SK-N-SH (cell line): ENCODE results near the gene ZFYVE27. TPM values are rescaled to one million over a fixed set of nuclear protein-coding genes. Genes with fewer than 3 reads are reported as not detected.
A peak's percentile ranks its signal among the peaks of the same experiment; 100 is the strongest.

ENCODE experiments used
- CTCF ChIA-PET: fragments of 300-600, 350-600 bp; formaldehyde crosslinking; extraction: SDS; loops from one replicate; lab custom pipeline; 2021; lab: Yijun Ruan, JAX
- POLR2A ChIA-PET: fragments of 350-600 bp; sonication (Branson Sonifier 250); formaldehyde crosslinking; extraction: SDS; loops from one replicate; lab custom pipeline; 2020; ENCODE audit warnings: antibody characterized with exemption, inconsistent platforms; lab: Yijun Ruan, JAX
- DNase-seq: peaks from one replicate; pipeline ENCODE4 v3.0.0; 2012
- H2AFZ ChIP-seq: fragments of 200-600 bp; sonication (generic); 2 replicates; pipeline ENCODE4 v1.8.1; 2016; ENCODE audit warnings: antibody characterized with exemption, mild to moderate bottlenecking, low read depth
- H3F3A ChIP-seq: fragments of 200-600 bp; sonication (generic); replicated peaks from 2 replicates; pipeline ENCODE3; 2016; ENCODE audit warnings: antibody characterized with exemption, mild to moderate bottlenecking; ENCODE audit not compliant: insufficient read depth
- H3K27ac ChIP-seq, 2 experiments: fragments of 200-500 bp in 1 of 2; fragments of 200-600 bp in 1 of 2; sonication (Bioruptor generic) in 1 of 2; sonication (generic), shearing (Covaris generic) in 1 of 2; 2 replicates each; pipeline versions ENCODE4 v1.5.1 to v1.6.1; 2014 to 2016; ENCODE audit warnings: low read depth in 2 of 2, inconsistent platforms in 1 of 2, low read length in 1 of 2, mild to moderate bottlenecking in 1 of 2, mixed read lengths in 1 of 2
- H3K27me3 ChIP-seq: fragments of 200-600 bp; sonication (generic), shearing (Covaris generic); 2 replicates; pipeline ENCODE4 v1.6.1; 2016; ENCODE audit warnings: mixed run types; ENCODE audit not compliant: insufficient read depth
- H3K36me3 ChIP-seq, 2 experiments: fragments of 200-500 bp in 1 of 2; fragments of 200-600 bp in 1 of 2; sonication (Bioruptor generic) in 1 of 2; sonication (generic) in 1 of 2; replicated peaks in 1 of 2; 2 replicates each; pipeline versions ENCODE3 to v1.5.1; 2014 to 2016; ENCODE audit warnings: low read length in 1 of 2, mild to moderate bottlenecking in 1 of 2; ENCODE audit not compliant: insufficient read depth in 2 of 2, control insufficient read depth in 1 of 2
- H3K4me1 ChIP-seq, 2 experiments: fragments of 200-500 bp in 1 of 2; fragments of 200-600 bp in 1 of 2; sonication (Bioruptor generic) in 1 of 2; sonication (generic), shearing (Covaris generic) in 1 of 2; 2 replicates each; pipeline versions ENCODE4 v1.5.1 to v1.6.1; 2014 to 2016; ENCODE audit warnings: low read depth in 1 of 2, low read length in 1 of 2, mixed run types in 1 of 2; ENCODE audit not compliant: insufficient read depth in 2 of 2, control insufficient read depth in 1 of 2
- H3K4me2 ChIP-seq: fragments of 200-600 bp; sonication (generic), shearing (Covaris generic); 2 replicates; pipeline ENCODE4 v1.6.1; 2017; ENCODE audit warnings: mixed run types
- H3K4me3 ChIP-seq, 2 experiments: fragments of 200-500 bp in 1 of 2; fragments of 200-600 bp in 1 of 2; sonication (Bioruptor generic) in 1 of 2; sonication (generic), shearing (Covaris generic) in 1 of 2; 2 replicates each; pipeline versions ENCODE4 v1.5.1 to v1.8.1; 2014 to 2016; ENCODE audit warnings: low read depth in 2 of 2, inconsistent platforms in 1 of 2, low read length in 1 of 2, mild to moderate bottlenecking in 1 of 2, mixed read lengths in 1 of 2, moderate library complexity in 1 of 2
- H3K79me2 ChIP-seq: fragments of 200-600 bp; sonication (generic); 2 replicates; pipeline ENCODE4 v1.8.1; 2017; ENCODE audit warnings: mild to moderate bottlenecking; ENCODE audit not compliant: insufficient read depth
- H3K9ac ChIP-seq: fragments of 200-600 bp; sonication (generic); 2 replicates; pipeline ENCODE4 v1.6.1; 2017; ENCODE audit warnings: mixed run types
- H3K9me2 ChIP-seq: fragments of 200-600 bp; sonication (generic); 2 replicates; pipeline ENCODE4 v1.6.1; 2017; ENCODE audit warnings: mixed run types
- H3K9me3 ChIP-seq: fragments of 200-600 bp; sonication (generic); 2 replicates; pipeline ENCODE4 v1.6.1; 2017; ENCODE audit warnings: mixed run types, mild to moderate bottlenecking, moderate library complexity
- H4K20me1 ChIP-seq: fragments of 200-600 bp; sonication (generic); 2 replicates; pipeline ENCODE4 v1.6.1; 2017; ENCODE audit warnings: mild to moderate bottlenecking, mixed run types; ENCODE audit not compliant: insufficient read depth
- CHD2 ChIP-seq: fragments of 150-350 bp; IDR thresholded peaks from 2 replicates; pipeline ENCODE4 v1.6.1; 2018; ENCODE audit warnings: low read length; ENCODE audit not compliant: partially characterized antibody
- ELF1 ChIP-seq: IDR thresholded peaks from 2 replicates; pipeline ENCODE4 v1.4.0; 2012
- GABPA ChIP-seq: IDR thresholded peaks from 2 replicates; pipeline ENCODE4 v1.4.0; 2012; ENCODE audit warnings: low read depth, mild to moderate bottlenecking
- MAX ChIP-seq: IDR thresholded peaks from 2 replicates; pipeline ENCODE4 v1.4.0; 2012; ENCODE audit warnings: low read depth
- NFIC ChIP-seq: IDR thresholded peaks from 2 replicates; pipeline ENCODE4 v1.4.0; 2012; ENCODE audit warnings: borderline replicate concordance
- POLR2AphosphoS5 ChIP-seq: IDR thresholded peaks from 2 replicates; pipeline ENCODE4 v1.6.1; 2012; ENCODE audit warnings: low read depth, low read length
- TEAD4 ChIP-seq: IDR thresholded peaks from 2 replicates; pipeline ENCODE4 v1.4.0; 2012; ENCODE audit warnings: mild to moderate bottlenecking, borderline replicate concordance; ENCODE audit not compliant: insufficient read depth
- ZBTB33 ChIP-seq: IDR thresholded peaks from 2 replicates; pipeline ENCODE4 v1.4.0; 2012; ENCODE audit warnings: low read depth, borderline replicate concordance
- WGBS: methylation state at CpG from one replicate; pipeline ENCODE4 v1.1.6; 2017; ENCODE audit warnings: low lambda C conversion rate; 5-methylcytosine and 5-hydroxymethylcytosine counted together
- polyA plus RNA-seq, 3 experiments: library from polyadenylated mRNA; depleted of rRNA; stranded (reverse); fragments of >200 nt; gene quantifications; 2 replicates each; pipeline ENCODE4 v1.2.3, GENCODE V29; 2012
- TF ChIP-seq, protein P1 (sequence below): IDR thresholded peaks from 2 replicates; pipeline ENCODE4 v1.6.1; 2012; ENCODE audit warnings: mild to moderate bottlenecking, low read depth, low read length, moderate library complexity

ZFYVE27 gene
- polyA plus RNA-seq, 1 of the 3 experiments (the other 2 are of a cell fraction): 30.5 TPM

GRCh38 chr10:97743169-97743943 is 6.4 kb downstream of the ZFYVE27 start:
- H3K79me2 ChIP-seq: peaks cover 43% of the 10 kb centered on the region
- POLR2A ChIA-PET: interaction anchor here (0.6 to 0.9 kb wide), 2 partner anchors 172 to 318 kb away, joined by 3 read pairs; no protein-coding TSS in a partner anchor
- 68% methylated on average over 10 of the region's 10 CpGs for WGBS
- DNase-seq: no peak
- no peak overlapping the region for H3K9ac ChIP-seq
- TF ChIP-seq NFIC (no peak), TEAD4 (no peak), ZBTB33 (no peak), CHD2 (no peak), ELF1 (no peak), GABPA (no peak), MAX (no peak), POLR2AphosphoS5 (no peak)
- TF ChIP-seq, protein P1, sequence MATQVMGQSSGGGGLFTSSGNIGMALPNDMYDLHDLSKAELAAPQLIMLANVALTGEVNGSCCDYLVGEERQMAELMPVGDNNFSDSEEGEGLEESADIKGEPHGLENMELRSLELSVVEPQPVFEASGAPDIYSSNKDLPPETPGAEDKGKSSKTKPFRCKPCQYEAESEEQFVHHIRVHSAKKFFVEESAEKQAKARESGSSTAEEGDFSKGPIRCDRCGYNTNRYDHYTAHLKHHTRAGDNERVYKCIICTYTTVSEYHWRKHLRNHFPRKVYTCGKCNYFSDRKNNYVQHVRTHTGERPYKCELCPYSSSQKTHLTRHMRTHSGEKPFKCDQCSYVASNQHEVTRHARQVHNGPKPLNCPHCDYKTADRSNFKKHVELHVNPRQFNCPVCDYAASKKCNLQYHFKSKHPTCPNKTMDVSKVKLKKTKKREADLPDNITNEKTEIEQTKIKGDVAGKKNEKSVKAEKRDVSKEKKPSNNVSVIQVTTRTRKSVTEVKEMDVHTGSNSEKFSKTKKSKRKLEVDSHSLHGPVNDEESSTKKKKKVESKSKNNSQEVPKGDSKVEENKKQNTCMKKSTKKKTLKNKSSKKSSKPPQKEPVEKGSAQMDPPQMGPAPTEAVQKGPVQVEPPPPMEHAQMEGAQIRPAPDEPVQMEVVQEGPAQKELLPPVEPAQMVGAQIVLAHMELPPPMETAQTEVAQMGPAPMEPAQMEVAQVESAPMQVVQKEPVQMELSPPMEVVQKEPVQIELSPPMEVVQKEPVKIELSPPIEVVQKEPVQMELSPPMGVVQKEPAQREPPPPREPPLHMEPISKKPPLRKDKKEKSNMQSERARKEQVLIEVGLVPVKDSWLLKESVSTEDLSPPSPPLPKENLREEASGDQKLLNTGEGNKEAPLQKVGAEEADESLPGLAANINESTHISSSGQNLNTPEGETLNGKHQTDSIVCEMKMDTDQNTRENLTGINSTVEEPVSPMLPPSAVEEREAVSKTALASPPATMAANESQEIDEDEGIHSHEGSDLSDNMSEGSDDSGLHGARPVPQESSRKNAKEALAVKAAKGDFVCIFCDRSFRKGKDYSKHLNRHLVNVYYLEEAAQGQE: no peak
- H3K9me3 ChIP-seq: no peaks in the 10 kb centered on the region
- H3K4me1 ChIP-seq: peaks cover 0 to 34% of the 10 kb centered on the region in 2 experiments; a peak in 2 of 4 replicates
- no peaks in the 10 kb centered on the region for H3F3A ChIP-seq
- no peak overlapping the region for H2AFZ ChIP-seq
- H3K36me3 ChIP-seq: peaks cover 52 to 59% of the 10 kb centered on the region in 2 experiments
- H3K27ac ChIP-seq: peak overlapping the region in 1 of 2 experiments; percentile 71; a peak in 2 of 4 replicates
- H3K4me2 ChIP-seq: no peak overlapping the region
- no peak overlapping the region for H3K4me3 ChIP-seq
- no peaks in the 10 kb centered on the region for H3K27me3 ChIP-seq
- no peaks in the 10 kb centered on the region for H3K9me2 ChIP-seq
- H4K20me1 ChIP-seq: peaks cover 22% of the 10 kb centered on the region
- CTCF ChIA-PET: interaction anchor here (1.2 to 4.1 kb wide), 9 partner anchors 12 to 190 kb away, joined by 3 to 21 read pairs (median 10); partner anchors contain the start of genes ANKRD2 and MARVELD1
